NCI-H69 (cell line): Measurements from ENCODE around the gene PTPRN2.

Source experiments
- DNase-seq: peaks from one replicate; lab custom pipeline; 2025; lab: John Stamatoyannopoulos, UW

The PTPRN2 gene

DNA sequence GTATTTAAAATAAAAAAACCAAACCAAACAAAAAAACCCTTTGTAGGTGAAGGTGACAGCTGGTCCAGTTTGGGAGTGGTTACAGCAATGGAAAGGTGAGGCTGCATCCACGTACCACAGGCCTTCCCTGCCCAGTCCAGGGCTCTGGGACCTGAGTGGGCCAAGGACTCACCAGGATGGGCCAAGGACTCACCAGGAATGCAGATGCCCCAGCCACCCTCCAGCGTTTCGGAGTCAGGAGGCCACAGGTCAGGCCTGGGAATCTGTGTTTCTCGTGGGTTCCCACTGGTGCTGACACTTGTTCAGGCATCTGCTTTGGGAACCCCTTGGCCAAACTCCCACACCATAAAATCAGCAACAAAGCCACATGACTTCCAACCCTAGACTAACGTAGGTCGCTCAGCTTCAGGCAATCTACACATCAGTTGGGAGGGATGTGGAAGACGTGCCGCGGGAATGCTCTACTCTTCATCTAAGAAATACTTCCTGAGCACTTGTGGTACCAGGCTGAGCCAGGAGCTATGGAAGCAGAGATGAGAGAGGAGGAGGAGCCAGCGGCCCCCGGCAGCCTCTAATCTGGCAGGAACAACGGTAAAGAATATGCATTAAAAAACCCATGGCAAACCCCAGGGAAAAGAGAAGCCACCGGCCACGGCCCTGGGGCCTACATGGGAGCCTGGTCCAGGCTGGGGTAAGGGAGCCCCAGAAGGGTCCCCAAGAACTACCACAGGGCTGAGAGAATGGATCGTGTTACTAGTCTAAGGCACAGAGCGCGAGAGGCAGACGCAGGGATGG is 473.4 kb downstream of the PTPRN2 start:
- no peak for DNase-seq

DNA sequence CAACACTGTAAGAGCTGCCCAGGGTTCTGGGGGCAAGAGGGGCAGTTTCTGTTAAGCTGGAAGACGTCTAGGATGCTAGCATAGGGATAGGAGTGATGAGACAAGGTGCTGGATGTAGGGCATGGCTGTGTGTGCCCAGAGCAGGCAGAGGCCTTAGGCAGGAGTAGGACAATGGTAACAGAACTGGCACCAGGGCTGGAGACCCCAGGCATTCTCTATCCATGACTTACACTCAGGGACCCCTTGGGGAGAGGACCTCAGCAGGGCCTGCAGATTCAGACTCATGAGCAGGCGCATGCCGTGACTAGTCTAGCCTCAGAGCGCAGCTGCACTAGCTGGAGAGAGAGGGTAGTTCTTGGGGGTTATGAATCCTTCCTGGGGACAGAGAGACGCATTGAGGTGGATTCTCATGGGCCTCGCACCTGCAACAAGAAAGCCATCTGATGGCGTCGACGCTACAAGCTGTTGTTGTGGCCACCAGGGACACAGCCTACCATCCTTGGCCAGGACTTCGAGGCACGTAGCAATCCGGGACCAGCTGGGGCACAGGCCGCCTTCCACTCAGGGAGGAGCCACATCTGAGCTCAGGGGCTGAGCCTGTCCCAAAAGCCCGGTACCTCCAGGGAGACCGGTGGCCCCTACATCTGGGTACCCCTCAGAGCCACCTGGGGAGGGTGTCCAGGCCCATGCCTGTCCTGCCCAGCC is 474.1 kb downstream of the PTPRN2 start:
- no peak for DNase-seq

DNA sequence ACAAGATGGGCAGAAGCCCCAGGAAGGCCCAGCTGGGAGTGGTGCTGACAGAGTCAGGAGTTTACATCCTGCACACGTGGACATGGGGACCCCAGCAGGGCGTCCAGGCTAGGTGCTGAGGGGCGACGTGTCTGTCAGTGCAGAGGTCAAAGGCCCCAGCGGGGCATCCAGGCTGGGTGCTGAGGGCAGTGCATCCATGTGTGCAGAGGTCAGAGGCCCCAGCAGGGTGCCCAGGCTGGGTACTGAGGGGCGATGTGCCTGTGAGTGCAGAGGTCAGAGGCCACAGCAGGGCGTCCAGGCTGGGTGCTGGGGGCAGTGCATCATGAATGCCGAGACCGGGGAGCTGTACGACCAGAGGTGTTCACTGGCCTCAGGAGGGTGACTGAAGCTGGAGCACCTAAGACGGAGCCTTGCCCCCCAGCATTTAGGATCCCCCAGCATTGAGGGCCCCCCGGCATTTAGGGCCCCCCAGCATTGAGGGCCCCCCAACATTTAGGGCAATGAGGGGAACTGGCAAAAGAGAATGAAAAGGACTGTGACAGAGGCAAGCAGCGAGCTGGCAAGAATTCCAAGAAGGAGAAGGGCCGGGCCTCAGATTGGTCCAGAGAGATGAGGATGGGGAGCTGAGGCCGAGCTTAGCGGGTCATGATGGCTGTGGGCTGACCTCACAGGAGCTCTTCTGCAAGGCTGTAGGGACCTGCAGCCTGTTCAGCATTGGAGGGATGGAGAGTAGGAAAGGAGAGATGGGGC is 474.9 kb downstream of the PTPRN2 start:
- no peak for DNase-seq

DNA sequence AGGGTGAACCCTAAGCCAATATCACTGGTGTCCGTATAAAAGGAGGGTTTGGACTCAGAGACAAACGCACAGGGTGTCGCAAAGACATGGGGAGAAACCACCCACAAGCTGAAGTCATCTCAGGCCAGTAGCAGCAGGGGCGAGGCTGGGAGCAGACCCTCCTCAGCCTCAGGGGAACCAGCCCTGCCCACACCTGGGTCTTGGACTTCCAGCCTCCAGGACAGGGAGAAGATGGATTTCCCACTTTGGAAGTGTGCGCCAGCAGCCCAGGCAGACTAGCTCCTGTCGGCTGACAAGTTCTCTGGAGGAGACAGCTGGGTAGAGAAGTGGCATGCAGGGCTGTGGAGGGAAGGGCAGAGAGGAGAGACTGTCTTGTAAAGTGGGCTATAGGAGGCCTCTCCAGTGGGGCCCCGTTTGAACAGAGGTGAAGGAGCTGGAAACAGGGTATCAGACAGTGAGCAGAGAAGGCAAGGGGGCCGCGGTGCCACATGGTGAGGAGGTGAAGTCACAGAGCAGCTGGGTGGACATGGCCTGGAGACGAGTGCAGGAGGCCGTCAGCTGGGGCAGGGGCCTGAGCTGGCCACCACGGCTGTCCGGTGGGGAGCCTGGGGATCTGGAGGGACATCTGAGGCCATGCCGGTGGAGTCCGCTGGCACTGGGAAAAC is 475.6 kb downstream of the PTPRN2 start:
- no peak for DNase-seq

DNA sequence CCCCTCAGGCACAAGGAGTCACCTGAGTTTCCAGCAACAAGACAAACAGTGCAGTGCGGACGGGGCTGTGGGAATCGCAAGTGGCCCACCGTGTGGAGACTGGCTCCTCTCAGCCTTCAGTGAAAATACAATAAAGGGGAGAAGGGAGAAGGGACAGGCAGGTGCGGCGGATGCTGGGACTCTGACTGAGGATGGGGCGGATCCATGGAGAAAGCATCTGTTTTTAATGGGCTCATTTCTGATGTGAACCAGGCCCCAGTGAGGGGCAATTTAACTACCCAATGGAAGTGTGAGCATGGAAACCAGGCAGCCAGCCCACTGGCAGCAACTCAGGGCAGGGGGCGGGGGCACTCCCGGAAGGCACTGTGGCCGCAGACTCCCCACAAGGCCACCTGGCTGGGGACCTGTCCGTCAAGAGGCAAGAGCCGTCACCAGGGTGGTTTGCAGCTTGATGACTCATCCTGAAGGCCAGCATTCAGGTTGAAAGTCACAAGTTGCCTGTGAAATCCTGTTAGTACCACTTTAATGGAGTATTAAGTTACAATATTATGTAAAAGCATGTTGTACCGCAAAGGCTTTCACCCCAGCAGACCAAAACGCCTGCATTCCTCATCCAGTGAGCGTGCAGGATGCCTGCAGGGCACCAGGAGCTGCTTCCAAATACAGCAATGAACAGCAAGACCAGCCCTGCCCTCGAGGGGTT is 476.4 kb downstream of the PTPRN2 start:
- DNase-seq = peak; percentile 83

DNA sequence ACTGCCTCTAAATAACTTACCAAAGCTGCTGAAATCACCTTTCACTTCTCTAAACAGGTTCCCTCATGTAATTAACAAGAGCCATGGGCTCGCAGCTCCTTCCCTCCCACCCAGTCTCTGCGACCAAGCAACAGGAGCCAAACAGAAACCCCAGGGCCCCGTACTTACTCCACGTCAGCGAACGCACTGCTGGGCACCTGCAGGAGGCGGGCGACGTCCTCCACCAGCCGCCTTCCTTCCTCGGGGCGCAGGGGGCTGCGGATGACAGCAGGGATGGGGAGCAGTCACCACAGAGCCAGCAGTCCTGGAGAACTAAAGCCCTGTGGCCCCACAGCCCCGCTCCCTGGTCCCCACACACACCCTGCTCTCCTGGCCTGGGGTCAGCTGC is 477.0 kb downstream of the PTPRN2 start:
- no peak for DNase-seq

DNA sequence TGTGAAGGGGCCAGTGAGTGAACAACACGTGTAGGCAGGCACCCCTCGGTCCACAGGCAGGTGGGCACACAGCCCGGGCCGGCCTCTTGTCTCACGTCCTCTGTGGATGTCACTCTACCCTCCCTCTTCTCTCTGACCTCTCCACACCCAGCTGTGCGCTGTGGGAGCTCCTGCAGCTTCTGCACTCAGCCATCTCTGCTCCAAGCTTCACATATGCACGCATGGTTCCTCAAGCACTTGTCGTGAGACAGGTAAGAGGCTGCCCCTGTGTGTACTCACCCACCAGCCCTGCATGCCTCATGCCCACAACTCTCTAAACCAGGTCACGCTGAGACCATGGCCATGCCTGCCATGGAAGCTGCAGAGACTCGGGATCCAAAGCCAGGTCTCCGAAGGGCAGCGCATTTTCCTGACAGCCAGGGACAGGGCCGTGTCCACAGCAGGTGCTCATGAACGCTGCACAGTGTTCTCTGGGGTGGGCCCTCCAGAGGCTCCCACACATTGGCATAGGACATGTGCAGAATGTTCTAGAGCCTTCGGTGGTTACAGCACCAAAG is 477.5 kb downstream of the PTPRN2 start:
- no peak for DNase-seq

DNA sequence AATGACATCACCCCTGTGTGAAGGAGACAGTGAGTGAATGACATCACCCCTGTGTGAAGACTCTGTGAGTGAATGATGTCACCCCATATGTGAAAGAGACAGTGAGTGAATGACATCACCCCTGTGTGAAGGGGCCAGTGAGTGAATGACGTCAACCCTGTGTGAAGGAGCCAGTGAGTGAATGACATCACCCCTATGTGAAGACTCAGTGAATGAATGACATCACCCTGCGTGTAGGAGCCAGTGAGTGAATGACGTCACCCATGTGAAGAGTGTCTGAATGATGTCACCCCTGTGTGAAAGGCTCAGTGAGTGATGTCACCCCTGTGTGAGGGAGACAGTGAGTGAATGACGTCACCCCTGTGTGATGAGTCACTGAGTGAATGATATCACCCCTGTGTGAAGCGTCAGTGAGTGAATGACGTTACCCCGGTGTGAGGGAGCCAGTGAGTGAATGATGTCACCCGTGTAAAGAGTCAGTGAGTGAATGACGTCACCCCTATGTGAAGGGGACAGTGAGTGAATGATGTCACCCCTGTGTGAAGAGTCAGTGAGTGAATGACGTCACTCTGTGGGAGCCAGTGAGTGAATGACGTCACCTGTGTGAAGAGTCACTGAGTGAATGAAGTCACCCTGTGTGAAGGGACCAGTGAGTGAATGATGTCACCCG is 478.1 kb downstream of the PTPRN2 start:
- peak; percentile 57 for DNase-seq

DNA sequence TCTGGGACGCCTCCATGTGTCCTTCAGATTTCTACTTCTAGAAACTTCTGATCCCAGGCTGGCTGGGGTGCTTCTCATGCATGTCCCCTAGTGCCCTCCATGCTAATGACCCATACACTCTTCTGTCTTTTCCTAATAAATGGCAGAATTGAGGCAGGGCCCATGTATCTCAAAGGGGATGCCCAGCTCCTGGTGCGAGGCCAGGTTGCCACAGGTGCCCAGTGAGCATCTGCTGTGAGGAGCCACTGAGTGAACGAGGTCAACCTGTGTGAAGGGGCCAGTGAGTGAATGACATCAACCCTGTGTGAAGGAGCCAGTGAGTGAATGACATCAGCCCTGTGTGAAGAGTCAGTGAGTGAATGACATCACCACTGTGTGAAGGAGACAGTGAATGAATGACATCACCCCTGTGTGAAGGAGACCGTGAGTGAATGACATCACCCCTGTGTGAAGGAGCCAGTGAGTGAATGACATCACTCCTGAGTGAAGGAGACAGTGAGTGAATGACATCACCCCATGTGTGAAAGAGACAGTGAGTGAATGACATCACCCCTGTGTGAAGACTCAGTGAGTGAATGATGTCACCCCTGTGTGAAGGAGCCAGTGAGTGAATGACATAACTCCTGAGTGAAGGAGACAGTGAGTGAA is 478.9 kb downstream of the PTPRN2 start:
- DNase-seq = peak; percentile 44

DNA sequence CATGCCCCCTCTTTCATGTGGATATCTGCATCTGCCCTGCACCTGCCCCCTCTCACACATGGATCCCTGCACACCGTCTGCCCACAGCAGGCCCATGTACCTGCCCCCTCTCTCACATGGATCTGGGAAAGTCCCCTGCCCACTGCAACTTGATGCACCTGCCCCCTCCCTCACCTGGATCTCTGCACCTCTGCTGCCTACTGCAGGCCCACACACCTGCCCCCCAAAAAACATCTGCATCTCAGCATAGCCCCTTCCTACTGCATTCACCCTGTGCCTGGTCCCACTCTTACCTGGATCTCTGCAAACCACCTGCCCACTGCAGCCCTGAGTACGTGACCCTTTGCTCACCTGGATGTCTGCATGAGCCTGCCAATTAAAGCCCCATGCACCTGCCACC is 479.8 kb downstream of the PTPRN2 start:
- no peak for DNase-seq

DNA sequence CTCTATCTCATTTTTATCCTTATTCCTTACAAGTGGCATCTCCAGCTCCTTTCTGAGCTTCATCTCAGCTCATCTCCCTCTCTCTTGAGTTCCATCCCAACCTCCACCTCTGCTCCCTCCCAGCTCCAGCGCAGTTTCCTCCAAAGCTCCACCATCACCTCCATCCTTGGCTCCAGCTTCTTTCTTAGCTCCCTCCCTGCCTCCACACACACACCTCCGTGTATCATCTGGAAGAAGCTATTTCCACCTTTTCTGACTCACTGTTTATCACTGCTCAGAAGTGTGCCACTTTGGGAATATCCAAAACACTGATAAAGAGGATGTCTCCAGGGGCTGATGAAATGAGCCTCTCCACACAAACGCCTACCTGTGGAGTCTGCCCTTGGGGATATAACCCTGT is 481.4 kb downstream of the PTPRN2 start:
- DNase-seq = no peak

DNA sequence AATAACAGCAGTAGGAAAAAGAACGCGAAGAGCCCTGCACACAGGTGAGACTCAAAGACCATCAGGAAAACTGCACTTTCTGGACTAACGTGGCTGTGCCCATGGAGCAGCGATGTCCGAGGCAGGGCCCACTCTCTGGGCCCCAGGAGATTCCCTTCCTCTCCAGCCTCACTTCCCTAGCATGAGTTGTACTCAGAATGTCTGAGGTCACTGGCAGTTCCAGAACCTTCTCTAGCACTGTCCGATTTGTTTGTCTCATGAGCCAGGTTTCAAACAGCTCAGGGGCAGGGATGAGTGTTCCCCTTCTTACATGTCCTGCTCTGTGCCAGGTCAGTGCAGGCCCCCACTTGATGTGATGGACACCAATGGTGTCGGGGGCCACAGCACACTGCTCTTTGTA is 484.2 kb downstream of the PTPRN2 start:
- DNase-seq = no peak

DNA sequence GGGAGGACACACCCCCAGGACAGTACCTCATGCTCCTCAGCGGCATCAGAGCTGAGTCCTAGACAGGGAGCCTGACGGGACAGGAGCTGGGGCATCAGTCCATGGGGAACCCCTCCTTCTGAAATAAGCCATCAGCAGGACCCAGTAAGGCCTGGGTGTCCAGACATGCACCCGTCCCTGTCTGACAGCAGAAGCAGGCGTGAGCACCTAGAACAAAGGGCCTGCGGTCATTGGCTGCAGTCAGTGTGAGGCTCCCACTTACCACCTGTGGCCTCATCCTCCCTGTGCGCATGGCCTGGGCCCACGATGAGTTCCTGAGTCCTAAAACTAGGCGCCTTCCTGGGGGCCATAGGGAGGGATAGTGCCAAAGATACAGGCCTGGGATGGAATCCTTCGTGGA is 484.7 kb downstream of the PTPRN2 start:
- DNase-seq = no peak

DNA sequence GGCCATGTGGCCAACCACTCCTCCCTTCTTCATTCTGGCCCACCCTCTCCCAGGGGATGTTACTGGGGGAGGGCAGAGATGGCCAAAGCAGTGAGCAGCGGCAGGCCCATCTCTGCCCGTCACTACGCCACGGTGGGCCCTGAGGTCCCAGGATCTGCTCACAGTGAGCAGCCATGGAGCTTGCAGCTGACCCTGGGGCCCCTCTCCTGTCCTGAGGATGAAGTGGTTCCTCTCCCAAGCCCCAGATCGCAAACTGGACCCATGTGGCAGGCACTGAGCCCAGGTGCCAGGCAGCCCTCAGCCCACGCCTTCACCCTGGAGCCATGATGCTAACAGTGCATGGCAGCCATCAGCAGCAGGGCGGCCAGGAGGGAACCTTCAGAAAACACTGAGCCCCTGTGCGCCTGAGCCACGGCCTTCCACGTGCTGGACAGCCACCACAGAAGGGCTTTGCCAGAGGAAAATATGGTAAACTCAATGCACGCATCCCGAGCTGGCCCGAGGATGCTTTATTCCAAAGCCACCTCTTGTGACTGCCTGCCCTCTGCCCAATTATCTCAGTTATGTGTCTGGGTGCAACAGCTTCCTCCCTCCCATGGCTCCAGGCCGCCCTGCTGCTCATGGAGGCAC is 485.7 kb downstream of the PTPRN2 start:
- no peak for DNase-seq

DNA sequence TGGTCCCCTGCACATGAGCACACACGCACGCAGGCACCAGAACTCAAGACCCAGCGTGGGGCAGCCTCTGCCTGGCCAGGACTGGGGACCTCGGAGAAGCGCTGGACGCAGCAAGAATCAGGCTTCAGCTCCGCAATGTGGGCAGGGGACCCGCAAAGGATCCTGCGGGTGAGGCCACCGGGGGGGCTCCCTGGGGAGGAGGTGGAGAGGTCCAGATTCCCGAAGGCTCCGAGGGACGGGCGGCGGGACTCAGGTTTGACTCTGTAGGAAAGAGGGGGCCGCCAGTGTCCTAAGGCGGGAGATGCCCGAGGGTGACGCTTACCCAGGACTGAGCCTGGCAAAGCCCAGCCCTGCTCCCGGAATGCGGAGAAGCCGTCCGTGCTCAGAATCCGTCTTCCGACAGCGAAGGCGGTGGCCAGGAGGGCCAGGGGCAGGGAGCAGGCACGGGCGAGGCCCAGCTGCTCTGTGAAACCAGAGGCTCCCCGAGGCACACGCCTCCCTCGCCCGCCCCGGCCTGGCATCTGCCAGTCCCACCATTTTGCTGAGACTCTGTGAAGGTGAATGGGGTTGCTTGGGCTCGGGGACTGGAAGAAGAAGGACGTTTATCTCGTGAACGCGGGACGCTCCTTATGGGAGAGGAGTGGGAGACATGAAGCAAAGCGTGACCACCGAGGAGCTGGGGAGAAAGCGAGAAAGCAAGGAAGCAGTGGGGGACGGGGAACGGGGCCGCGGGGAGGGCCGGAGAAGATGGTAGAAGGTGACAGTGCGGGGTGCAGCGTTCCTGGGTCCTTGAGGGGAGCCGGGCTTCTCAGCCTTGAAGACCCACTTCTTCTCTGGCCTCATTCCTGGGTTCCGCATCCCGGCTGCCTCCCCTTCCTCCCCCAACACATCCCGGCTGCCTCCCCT is 489.2 kb downstream of the PTPRN2 start:
- no peak for DNase-seq

DNA sequence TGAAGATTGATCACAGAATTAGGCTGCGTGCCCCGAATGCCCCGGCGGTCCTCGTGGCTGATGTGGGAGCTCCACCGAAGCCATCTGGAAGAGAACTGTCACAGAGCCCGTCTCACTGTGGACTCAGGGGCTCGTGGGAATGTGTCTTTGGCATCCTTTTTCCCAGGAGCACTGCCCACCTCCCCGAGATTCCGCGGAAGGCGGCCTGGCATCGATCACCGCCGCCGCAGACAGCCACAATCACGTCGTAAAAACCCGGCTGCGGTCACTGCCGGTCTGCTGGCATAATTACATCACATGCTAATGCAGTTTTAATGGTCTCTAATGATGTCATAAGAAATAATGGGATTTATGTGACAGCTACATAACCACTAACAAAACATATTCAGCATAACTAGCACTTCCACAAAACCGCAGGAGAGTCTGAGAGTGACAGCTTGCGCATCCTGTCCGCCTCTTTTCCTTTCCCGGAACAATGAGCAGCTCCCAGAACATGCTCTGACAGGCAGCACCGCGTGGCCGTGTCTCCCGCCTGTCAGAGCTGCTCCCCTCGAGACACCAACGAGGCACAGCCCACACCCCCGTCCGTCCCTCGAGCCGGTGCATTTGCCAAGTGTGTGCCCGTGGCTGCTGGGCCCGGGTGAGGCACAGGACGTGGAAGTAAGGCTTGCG is 490.0 kb downstream of the PTPRN2 start:
- DNase-seq = peak; percentile 56

DNA sequence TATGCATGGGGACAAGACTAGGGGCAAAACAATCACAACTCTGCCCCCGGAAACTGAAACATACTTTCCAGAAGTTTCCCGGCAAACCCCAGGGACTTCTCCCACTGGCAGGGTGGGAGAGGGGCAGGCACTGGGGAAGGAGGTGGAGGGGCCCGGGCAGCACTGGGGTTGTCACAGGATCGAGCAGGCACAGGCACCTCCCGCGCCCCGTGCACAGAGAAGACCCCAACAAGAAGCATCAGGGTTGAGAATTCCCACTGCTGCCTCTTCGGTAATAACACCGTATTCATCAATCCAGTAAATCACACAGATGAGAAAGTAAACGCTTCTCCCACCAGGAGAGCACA is 490.5 kb downstream of the PTPRN2 start:
- no peak for DNase-seq

DNA sequence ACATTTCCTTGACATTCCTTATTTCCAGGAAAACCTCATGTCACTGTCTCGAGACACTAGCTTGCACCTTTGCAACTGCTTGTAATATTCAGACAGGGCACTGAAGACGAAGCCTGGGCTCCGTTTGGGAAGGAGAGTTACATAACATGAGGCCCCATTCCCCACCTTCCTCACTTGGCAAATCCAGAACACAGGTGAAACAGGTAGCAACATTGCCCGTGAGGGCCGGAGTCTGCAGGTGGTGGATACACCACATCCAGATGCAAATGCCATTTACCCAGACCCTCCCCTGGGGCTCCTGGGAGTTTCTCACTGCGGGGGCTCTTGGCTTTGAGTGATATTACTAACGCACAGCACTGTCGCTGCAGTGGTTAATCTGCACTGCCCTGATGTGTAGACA is 491.0 kb downstream of the PTPRN2 start:
- no peak for DNase-seq
